ENCODE measurements around the gene PGA5. TPM values are rescaled to one million over a fixed set of nuclear protein-coding genes. Genes with fewer than 3 reads are reported as not detected.
"Not testable (repeated sequence)": the region's sequence is repeated elsewhere in the genome, so short reads cannot be mapped to it uniquely, and the experiment has no call there.

PGA5 gene
- total RNA-seq, 2 donors from 2014 or later = 0.48 TPM; not detected in 1

DNA sequence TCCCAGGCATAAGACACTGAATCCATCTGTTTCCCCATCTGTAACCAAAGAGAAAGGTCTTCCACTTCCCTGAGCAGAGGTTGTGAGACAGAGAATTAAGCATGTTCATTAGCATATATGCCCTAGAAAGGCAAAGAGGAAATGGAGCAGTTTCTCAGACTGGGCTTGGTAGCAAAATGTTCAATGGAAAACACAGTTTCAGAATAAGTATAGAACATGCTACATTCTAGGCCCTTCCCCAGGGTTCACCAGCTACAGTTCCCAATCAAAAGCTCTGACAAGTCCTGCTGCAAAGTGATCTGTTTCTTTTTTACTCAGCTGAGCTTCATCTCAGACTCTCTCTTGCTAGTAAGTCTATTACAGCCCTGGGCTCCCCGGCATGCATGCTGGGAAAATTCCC is 11.4 kb downstream of the PGA5 start:
- not testable (repeated sequence) for H3K27ac ChIP-seq; H3K9me3 ChIP-seq; DNase-seq (ENCODE audit: low spot score); H3K4me3 ChIP-seq; H3K36me3 ChIP-seq; H3K27me3 ChIP-seq; H3K4me1 ChIP-seq

DNA sequence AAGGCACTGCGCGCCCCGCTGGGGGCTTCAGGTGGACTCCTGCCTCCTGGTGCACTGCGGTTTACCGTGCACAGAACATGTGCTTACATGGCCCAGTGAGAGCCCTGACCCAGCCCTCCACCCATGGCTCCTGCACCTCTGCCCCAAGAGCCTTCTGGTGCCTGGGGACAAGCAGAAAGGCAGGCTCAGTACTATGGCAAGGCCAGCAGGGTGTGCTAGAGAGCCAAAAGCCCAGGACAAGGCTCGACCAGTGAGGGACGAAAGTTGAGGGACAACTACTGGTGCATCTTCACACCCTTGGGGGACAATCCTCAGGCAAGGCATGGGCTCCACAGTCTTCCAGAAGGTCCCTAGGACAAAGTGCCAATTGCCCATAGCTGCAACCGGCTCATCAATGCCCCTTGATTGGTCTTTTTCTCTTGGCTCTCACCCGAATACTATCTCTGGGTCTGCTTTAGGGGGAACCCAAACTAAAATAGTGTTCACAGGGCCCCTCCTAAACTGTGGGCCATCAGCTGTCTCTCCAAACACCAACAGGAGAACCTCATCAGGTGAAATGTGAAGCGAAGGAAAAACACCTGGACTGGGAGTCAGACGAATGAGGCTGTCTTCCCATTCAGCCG is 13.5 kb downstream of the PGA5 start:
- no peak overlapping the region for H3K27ac ChIP-seq
- TF ChIP-seq, protein P1, sequence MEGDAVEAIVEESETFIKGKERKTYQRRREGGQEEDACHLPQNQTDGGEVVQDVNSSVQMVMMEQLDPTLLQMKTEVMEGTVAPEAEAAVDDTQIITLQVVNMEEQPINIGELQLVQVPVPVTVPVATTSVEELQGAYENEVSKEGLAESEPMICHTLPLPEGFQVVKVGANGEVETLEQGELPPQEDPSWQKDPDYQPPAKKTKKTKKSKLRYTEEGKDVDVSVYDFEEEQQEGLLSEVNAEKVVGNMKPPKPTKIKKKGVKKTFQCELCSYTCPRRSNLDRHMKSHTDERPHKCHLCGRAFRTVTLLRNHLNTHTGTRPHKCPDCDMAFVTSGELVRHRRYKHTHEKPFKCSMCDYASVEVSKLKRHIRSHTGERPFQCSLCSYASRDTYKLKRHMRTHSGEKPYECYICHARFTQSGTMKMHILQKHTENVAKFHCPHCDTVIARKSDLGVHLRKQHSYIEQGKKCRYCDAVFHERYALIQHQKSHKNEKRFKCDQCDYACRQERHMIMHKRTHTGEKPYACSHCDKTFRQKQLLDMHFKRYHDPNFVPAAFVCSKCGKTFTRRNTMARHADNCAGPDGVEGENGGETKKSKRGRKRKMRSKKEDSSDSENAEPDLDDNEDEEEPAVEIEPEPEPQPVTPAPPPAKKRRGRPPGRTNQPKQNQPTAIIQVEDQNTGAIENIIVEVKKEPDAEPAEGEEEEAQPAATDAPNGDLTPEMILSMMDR (IDR thresholded peaks at IDR 0.05) = peak; percentile 57 to 87

DNA sequence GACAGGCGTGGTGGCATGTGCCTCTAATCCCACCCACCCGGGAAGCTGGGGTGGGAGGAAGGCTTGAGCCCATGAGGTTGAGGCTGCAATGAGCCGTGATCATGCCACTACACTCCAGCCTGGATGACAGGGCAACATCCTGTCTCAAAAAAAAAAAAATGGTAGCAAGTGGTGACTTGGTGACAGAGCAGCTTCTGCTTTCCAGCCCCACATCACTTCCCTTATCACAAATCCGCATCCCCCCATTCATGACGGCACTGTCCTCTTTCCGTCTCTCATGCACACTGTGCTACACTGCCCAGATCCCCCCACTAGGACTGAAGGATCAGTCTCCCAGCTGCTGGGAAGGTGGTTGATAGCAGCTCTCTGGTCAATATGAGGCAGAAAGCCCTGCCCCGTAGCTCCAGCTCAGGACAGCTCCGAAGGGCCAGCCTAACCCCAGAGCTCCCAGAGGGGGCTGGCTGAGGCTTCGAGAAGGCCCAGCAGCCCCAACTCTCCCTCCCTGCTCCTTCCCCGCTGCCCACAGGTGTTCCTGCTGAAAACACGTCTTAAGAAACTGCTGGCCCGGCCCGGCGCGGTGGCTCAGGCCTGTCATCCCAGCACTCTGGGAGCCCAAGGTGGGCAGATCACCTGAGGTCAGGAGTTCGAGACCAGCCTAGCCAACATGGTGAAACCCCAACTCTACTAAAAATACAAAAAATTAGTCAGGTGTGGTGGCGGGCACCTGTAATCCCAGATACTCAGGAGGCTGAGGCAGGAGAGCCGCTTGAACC is 15.9 kb downstream of the PGA5 start:
- TF ChIP-seq, protein P1 (IDR thresholded peaks at IDR 0.05) = no peak
- Histone ChIP-seq H3K36me3 (no peaks in the 10 kb centered on the region), H3K27ac (no peak overlapping the region), H3K4me3 (no peak overlapping the region), H3K4me1 (no peaks in the 10 kb centered on the region), H3K9me3 (no peaks in the 10 kb centered on the region), H3K27me3 (no peaks in the 10 kb centered on the region)
- DNase-seq (ENCODE audit: low spot score) = no peak

More for the DNA sequence above, 13.5 kb downstream of the PGA5 start:
- Histone ChIP-seq H3K9me3 (no peaks in the 10 kb centered on the region), H3K4me3 (no peak overlapping the region), H3K27me3 (no peaks in the 10 kb centered on the region), H3K36me3 (no peaks in the 10 kb centered on the region), H3K4me1 (no peaks in the 10 kb centered on the region)
- DNase-seq (ENCODE audit: low spot score) = peak; percentile 66

DNA sequence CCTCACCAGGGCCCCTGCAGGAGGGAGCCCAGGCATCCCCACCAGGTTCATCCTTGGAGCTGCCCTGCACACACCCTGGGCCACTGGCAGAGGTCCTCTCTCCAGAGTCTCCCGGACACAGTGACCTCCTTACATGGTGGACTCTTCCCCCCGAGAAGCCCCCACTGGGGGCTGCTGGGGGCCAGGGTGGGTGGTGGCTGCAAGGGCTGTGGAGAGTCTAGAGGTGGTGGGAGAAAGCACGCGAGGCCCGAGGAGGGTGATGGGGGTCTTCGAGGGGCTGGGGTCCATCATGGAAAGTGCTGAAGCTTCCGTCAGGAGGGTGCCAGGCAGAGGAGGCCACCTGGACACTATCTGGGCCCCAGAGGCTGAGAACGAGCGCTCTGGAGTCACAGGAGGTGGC is 17.6 kb downstream of the PGA5 start:
- Histone ChIP-seq H3K36me3 (no peaks in the 10 kb centered on the region), H3K27me3 (no peaks in the 10 kb centered on the region), H3K4me3 (no peak overlapping the region), H3K9me3 (no peaks in the 10 kb centered on the region), H3K4me1 (no peaks in the 10 kb centered on the region), H3K27ac (no peak overlapping the region)
- TF ChIP-seq, protein P1 (IDR thresholded peaks at IDR 0.05) = no peak
- DNase-seq (ENCODE audit: low spot score) = no peak

DNA sequence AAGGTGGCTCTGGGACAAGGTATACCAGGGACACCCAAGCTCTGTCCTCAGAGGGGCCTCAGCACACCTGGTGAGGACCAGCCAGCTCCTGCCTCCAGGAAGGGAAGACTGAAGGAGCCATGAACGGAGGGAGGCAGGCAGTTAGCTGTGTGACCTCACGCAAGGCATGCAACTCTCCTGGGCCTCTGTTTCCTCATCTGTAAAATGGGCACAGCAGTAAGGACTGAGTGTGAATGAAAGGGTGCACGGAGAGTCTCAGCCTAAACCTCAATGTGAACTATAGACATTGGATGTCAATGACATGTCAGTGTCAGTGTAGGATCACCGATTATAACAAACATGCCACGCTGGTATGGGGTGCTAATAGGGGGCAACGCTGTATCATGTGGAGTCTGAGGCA is 18.4 kb downstream of the PGA5 start:
- H3K4me3 ChIP-seq = no peak overlapping the region
- H3K27me3 ChIP-seq = no peaks in the 10 kb centered on the region
- no peaks in the 10 kb centered on the region for H3K4me1 ChIP-seq
- H3K36me3 ChIP-seq = no peaks in the 10 kb centered on the region
- H3K9me3 ChIP-seq = no peaks in the 10 kb centered on the region
- DNase-seq (ENCODE audit: low spot score) = no peak
- TF ChIP-seq, protein P1 (IDR thresholded peaks at IDR 0.05) = no peak
- H3K27ac ChIP-seq = no peak overlapping the region

DNA sequence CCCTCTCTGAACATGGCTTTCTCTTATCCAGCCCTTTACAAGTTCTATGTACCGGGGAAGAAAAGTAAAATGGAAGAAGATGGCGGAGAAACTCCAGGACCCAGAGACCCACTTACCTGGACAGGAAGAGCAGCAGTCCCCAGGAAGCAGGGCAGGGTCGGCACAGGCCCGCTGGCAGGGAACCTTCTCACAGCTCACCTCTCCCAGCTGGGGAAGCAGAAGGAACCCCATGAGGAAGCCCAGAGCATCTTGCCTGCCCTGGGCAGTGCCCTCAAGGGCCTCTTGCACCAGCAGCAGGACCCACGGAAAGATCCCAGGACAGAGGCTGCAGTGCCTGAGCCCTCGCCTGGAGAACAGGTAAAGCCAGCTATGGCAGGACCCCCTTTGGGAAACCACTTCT is 23.4 kb downstream of the PGA5 start:
- H3K36me3 ChIP-seq = no peaks in the 10 kb centered on the region
- TF ChIP-seq, protein P1 (IDR thresholded peaks at IDR 0.05) = no peak
- H3K4me1 ChIP-seq = no peaks in the 10 kb centered on the region
- H3K27ac ChIP-seq = no peak overlapping the region
- DNase-seq (ENCODE audit: low spot score) = no peak
- H3K4me3 ChIP-seq = no peak overlapping the region
- no peaks in the 10 kb centered on the region for H3K27me3 ChIP-seq
- no peaks in the 10 kb centered on the region for H3K9me3 ChIP-seq
